ENCODE data around the gene GRIK1. TPM values are rescaled to one million over a fixed set of nuclear protein-coding genes. Genes with fewer than 3 reads are reported as not detected.

The GRIK1 gene
- total and polyA plus RNA-seq, 12 donors = not detected

GRCh38 chr21:29939104-29939923 lies 482 bp downstream of the GRIK1 start:
- ATAC-seq (peak in 1 of 8 donors; percentile 33), DNase-seq (peak in 1 of 2 donors; percentile 9)
- intact Hi-C loops (cut with DNase I) = no loop called here
- Histone ChIP-seq H3K9me3 (no peaks in the 10 kb centered on the region), H3K4me1 (peaks cover 0 to 11% (median 9%) of the 10 kb centered on the region in 9 donors), H3K4me3 (peak overlapping the region in 9 of 10 donors; percentile 12 to 47 (median 32)), H3K27ac (no peak overlapping the region), H3K36me3 (no peaks in the 10 kb centered on the region), H3K27me3 (peaks cover 0 to 87% (median 60%) of the 10 kb centered on the region in 7 donors)
- TF ChIP-seq CTCF (IDR thresholded peaks at IDR 0.05) = no peak
- 1% methylated on average over 62 of the region's 62 CpGs for WGBS, 2 donors

- no peaks in the 10 kb centered on the region for H3K36me3 ChIP-seq
- WGBS, 2 donors = 9 to 13% methylated on average over 11 of the region's 11 CpGs
- intact Hi-C loops (cut with DNase I) = no loop called here
- no peak overlapping the region for H3K27ac ChIP-seq
- peaks cover 0 to 11% (median 9%) of the 10 kb centered on the region in 9 donors for H3K4me1 ChIP-seq
- no peaks in the 10 kb centered on the region for H3K9me3 ChIP-seq
- DNase-seq = no peak
- peak overlapping the region in 4 of 10 donors; percentile 19 to 47 (median 40) for H3K4me3 ChIP-seq
- no peak for TF ChIP-seq CTCF (IDR thresholded peaks at IDR 0.05)
- no peak for ATAC-seq
- H3K27me3 ChIP-seq = peaks cover 0 to 87% (median 60%) of the 10 kb centered on the region in 7 donors
Observed at GRCh38 chr21:29938776-29939103, 1.1 kb downstream of the GRIK1 start.

GRCh38 chr21:29933088-29933487 lies 6.7 kb downstream of the GRIK1 start:
- TF ChIP-seq CTCF (IDR thresholded peaks at IDR 0.05) = no peak
- H3K4me3 ChIP-seq = no peak overlapping the region
- H3K4me1 ChIP-seq = no peaks in the 10 kb centered on the region
- ATAC-seq (no peak), DNase-seq (no peak)
- WGBS, 2 donors = 62 to 75% methylated on average over 3 of the region's 3 CpGs
- H3K27ac ChIP-seq = no peak overlapping the region
- H3K36me3 ChIP-seq = no peaks in the 10 kb centered on the region
- peaks cover 0 to 43% (median 18%) of the 10 kb centered on the region in 7 donors for H3K27me3 ChIP-seq
- intact Hi-C loops (cut with DNase I) = no loop called here
- no peaks in the 10 kb centered on the region for H3K9me3 ChIP-seq

- H3K27me3 ChIP-seq = peaks cover 0 to 13% (median 0%) of the 10 kb centered on the region in 7 donors
- no peak overlapping the region for H3K27ac ChIP-seq
- no peaks in the 10 kb centered on the region for H3K4me1 ChIP-seq
- TF ChIP-seq CTCF (IDR thresholded peaks at IDR 0.05) = no peak
- no peaks in the 10 kb centered on the region for H3K9me3 ChIP-seq
- 57 to 64% methylated on average over 4 of the region's 4 CpGs for WGBS, 2 donors
- no peaks in the 10 kb centered on the region for H3K36me3 ChIP-seq
- no peak for ATAC-seq
- no peak for DNase-seq
- intact Hi-C loops (cut with DNase I) = no loop called here
- no peak overlapping the region for H3K4me3 ChIP-seq
Observed at GRCh38 chr21:29928537-29928936, 11.3 kb downstream of the GRIK1 start.

All from heart right ventricle (tissue), 16 donors.